GM21367 (cell line): Measurements from ENCODE around the gene ENDOD1.
"Not testable (repeated sequence)": the region's sequence is repeated elsewhere in the genome, so short reads cannot be mapped to it uniquely, and the experiment has no call there.

Source experiments
- ATAC-seq: cut with Tn5 transposase; IDR thresholded peaks from one replicate; pipeline ENCODE4 v1.9.1; 2021; ENCODE audit not compliant: unreplicated experiment

ENDOD1 gene

GRCh38 chr11:95100856-95101507, 11.3 kb downstream of the ENDOD1 start:
- ATAC-seq = no peak

DNA sequence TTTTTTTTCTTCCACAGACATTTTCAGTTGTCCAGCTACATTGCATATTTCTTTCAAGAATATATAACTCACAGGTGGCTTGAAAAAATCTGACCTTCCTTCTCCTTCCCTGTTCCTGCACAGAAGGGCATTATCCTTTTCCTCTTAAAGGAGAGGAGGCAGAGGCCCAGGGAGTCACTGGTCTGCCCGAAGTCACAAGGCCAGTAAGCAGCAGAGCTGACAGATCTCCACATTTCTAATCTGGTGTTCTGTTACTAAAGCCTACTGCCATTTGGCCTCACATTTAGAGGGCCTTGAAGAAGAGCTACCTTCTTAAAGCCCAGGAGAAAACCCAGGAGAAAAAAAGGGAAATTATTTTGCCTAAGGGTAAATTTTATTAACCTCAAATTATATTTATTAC, 12.3 kb downstream of the ENDOD1 start:
- ATAC-seq = no peak

- ATAC-seq = no peak
Observed at GRCh38 chr11:95102733-95103132, 13.1 kb downstream of the ENDOD1 start.

- no peak for ATAC-seq
Observed at GRCh38 chr11:95103701-95104100, 14.1 kb downstream of the ENDOD1 start.

GRCh38 chr11:95104121-95104830, 14.6 kb downstream of the ENDOD1 start:
- no peak for ATAC-seq

DNA sequence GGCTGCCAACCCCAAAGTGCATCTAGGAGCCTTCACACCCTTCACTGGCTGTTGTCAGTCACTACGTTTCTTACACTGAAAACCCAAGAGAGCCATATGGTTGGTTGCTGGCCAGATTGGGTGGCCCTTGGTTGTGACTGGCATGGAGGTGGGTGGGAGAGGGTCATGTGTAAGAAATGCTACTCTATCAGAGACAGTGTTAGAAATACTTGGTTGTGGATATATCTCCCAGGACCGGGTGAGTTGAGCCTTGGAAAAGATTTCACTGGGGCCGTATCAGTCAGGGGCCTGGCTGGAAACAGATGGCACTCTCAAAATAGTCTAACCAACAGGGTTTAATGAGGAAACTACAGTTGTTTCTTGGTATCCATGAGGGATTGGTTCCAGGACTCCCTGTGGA, 15.2 kb downstream of the ENDOD1 start:
- ATAC-seq = no peak

DNA sequence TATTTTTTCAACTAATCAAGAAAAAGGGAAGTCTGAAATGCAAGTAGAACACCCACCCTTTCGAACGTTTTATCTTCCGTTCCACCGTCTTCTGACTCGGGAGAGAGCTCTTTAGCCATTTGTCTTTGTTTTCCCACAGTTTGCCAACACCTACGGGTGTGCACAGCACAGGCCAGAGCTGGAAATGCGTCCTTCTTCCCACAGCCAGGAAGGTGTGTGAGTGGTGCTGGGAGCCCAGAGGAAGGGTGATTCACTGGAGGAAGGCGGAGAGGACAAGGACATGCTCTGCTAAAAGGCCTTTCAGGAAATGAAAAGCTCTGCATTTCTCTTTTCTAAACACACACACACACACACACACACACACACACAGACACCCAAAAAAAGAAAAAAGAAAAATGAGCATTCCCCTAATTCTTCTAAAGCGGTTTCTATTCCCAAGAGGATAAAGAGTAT, 18.5 kb downstream of the ENDOD1 start:
- no peak for ATAC-seq

DNA sequence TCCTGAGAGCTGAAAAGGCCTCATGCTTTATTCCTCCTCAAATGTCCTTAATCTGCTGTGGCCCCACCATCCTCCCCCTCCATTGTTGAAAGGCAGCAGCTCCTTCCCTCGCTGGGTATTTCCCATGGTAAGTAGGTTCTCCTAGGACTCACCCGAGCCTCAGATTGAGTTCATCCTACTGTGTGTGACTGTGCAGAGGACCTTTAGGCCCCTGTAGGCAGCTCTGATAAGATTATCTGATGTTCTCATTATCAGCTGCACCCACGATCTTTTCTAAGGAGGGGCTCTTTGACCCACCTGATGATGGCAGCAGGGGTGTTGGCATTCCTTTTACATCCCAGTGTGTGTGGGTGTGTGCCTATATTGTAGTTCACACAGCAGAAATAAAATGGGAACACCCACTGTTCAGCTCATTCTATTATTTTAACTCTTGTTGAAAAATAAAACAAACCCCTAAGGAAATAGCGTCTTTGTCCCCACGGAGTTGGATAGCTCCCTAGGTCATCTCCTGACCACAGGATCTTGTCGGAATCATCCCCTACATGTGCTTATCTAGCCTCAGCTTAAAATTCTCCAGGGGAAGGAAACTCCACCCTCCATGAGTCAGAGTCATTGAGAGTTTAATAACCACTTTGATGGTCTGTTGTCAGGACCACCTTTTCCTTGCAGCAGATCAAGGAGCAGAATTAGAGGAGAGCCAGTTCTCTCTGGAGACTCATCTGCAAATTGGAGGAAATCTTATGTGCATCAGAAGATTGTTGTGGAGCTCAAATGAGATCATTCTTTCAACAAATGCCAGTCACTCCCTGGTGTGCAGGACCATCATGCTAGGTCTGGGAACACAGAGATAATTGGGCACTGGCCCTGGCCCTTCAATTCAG, 19.3 kb downstream of the ENDOD1 start:
- ATAC-seq = no peak

GRCh38 chr11:95111471-95111870, 21.8 kb downstream of the ENDOD1 start:
- not testable (repeated sequence) for ATAC-seq

DNA sequence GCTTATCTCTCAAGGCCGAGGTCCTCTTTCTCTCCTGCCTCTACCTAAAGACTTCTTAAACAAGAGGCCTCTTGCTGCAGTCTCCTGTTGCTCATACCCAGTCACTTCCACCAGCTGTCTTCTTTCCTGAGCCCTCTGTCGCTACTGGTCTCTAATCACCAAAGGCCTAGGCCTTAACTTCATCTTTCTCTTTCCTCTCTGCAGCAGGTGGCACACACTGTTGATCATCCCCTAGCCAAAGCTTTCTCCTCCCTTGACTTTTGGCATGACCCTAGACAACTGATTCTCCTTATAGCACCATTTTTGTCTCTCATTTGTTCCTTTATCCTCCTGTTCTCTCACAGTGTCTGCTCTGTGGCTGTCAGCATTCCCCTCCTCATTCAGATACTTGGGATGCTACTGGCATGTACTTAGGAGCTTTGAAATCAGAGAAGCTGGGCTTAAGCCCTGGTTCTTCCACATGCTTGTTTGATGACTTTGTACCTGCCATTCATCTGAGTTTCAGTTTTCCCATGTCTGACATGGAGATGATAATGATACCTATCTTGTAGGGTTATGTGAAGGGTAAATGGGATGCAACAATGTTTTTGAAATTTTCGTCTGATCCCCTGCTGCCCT, 22.4 kb downstream of the ENDOD1 start:
- no peak for ATAC-seq

- ATAC-seq = no peak
Observed at GRCh38 chr11:95115597-95115996, 26.0 kb downstream of the ENDOD1 start.

- ATAC-seq = no peak
Observed at GRCh38 chr11:95119361-95120060, 29.9 kb downstream of the ENDOD1 start.

- ATAC-seq = no peak
Observed at GRCh38 chr11:95121698-95122097, 32.1 kb downstream of the ENDOD1 start.

DNA sequence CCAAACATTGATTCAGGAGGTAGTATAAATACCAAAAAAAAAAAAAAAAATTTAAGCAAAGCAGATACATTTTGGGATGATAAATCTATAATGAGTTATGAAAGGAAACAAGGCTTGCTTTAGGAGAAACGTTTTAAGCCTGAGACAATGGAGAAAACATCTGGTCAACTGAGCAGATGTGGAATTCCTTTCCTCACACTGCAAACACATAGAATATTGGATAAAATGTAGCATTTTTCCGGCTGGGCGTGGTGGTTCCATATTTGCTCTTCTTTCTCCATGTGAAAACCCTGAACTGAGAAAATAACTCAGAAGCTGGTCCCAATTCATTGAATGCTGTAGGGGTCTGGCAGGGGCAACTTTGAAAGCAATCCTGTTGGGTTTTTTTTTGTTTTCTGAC, 33.9 kb downstream of the ENDOD1 start:
- ATAC-seq = no peak

DNA sequence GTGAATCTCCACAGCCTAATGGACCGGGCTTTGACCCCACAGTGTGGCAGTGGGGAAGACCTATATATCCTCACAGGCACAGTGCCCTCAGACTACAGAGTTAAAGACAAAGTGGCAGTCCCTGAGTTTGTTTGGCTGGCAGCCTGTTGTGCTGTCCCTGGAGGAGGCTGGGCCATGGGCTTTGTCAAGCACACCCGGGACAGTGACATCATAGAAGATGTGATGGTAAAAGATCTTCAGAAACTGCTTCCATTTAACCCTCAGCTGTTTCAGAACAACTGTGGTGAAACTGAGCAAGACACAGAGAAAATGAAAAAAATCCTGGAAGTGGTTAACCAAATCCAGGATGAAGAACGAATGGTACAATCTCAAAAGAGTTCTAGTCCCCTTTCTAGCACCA, 39.0 kb downstream of the ENDOD1 start:
- no peak for ATAC-seq

- ATAC-seq = no peak
Observed at GRCh38 chr11:95132956-95133355, 43.3 kb downstream of the ENDOD1 start.

DNA sequence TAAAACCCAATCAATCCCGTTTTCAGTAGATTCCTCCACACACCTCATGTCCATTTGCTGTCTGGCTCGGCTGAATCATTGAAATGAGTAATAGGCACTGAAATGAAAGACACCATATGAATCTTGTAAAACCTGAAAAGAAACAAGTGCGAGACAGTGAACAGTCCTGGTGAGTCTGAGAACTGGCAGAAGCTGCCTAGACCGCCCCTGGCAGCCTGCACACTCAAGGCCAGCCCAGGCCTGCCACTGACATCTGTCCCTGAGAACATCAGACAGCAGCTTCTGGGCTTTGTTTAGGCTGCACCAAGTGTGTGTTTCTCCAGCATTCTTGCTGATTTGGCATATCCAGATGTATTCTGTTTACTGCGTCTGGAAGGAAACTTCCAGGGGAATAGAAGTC, 44.8 kb downstream of the ENDOD1 start:
- no peak for ATAC-seq

DNA sequence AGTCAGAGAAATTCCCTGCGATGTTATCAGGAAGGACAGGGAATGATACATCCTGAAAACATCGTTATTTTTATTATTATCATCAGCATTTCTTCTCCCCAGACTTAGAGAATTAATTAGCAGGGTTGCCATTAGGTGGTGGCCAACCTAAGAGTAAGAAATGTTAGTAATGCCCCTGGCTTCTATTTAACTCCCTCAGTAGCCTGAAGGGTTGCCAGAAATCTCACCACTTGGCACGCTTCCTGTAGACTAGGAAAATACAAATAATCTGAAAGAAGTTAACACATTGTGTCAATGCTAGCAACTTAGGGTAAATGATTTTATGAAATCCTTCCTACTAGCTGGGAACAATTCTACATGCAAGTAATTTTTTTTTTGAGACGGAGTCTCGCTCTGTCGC, 45.5 kb downstream of the ENDOD1 start:
- no peak for ATAC-seq

DNA sequence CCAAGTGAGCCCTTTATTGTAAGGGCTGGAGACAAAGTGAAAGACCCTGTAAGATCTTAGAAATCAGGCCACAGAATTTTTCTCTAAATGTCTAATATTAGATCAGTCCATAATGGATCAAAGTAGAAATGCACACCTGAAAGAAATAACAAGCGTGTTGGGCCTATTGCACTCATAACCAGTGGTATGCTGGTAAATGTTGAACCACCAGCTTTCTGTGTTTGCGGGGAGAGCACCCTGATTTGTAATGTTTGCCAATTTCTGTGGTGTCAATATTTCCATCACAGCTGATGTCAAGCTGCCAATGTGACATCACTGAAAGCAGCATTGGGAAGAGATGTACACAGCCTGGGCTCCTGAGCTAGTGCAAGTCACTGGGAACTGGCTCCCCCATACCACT, 46.2 kb downstream of the ENDOD1 start:
- ATAC-seq = no peak

DNA sequence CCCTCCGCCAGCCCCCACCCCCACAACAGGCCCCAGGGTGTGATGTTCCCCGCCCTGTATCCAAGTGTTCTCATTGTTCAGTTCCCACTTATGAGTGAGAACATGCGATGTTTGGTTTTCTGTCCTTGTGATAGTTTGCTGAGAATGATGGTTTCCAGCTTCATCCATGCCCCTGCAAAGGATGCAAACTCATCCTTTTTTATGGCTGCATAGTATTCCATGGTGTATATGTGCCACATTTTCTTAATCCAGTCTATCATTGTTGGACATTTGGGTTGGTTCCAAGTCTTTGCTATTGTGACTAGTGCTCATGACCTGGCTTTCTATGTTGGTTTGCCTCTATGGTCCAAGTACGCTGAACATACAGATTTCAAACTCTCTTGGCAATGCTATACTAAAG, 47.1 kb downstream of the ENDOD1 start:
- not testable (repeated sequence) for ATAC-seq

GRCh38 chr11:95137299-95137698, 47.7 kb downstream of the ENDOD1 start:
- ATAC-seq = no peak
